HepG2 (cell line): ENCODE results near the gene DNAJC4. TPM values are rescaled to one million over a fixed set of nuclear protein-coding genes. Genes with fewer than 3 reads are reported as not detected.

ENCODE experiments used
- ATAC-seq: fragments of 200-7000 bp; cut with Tn5 transposase; 3 replicates; pipeline ENCODE4 v1.9.1; 2020; ENCODE audit warnings: mild to moderate bottlenecking, moderate library complexity
- BruUV-seq: library from RNA; stranded (reverse); fragments of 400-500 nt; replicated peaks from 2 replicates; lab custom pipeline; 2021; lab: Mats Ljungman, UMichigan
- CTCF ChIA-PET: fragments of 300-600 bp; formaldehyde crosslinking; extraction: SDS; loops from one replicate; lab custom pipeline; 2021; ENCODE audit warnings: low total read pairs, inconsistent platforms, low intra/inter-chr PET ratio; lab: Yijun Ruan, JAX
- POLR2A ChIA-PET: fragments of 350-600 bp; sonication (Branson Sonifier 250); formaldehyde crosslinking; loops from one replicate; lab custom pipeline; 2020; ENCODE audit warnings: antibody characterized with exemption, inconsistent platforms; lab: Yijun Ruan, JAX
- DNase-seq: peaks from one replicate; pipeline ENCODE4 v3.0.0-alpha.2; 2015; ENCODE audit warnings: low spot score
- FAIRE-seq: peaks from 3 replicates; lab custom pipeline; 2011; peaks lifted over from hg19 to GRCh38; lab: Jason Lieb, UNC
- H2AFZ ChIP-seq: one replicate; pipeline ENCODE4 v1.6.1; 2011; ENCODE audit warnings: low read length, inconsistent platforms
- H3K27ac ChIP-seq: fragments of 300-600 bp; 3 replicates; pipeline ENCODE4 v1.8.0; 2011; ENCODE audit warnings: mixed run types, mild to moderate bottlenecking, mixed read lengths, low read length, inconsistent platforms; ENCODE audit not compliant: insufficient read depth; ENCODE audit errors: extremely low read length
- H3K27me3 ChIP-seq, 2 experiments: fragments of 200-600 bp in 1 of 2; 2 replicates in 1 of 2; 3 replicates in 1 of 2; pipeline versions ENCODE4 v1.6.0 to v1.8.0; 2011; ENCODE audit warnings: low read length in 2 of 2, mild to moderate bottlenecking in 2 of 2, moderate library complexity in 2 of 2, inconsistent platforms in 1 of 2; ENCODE audit not compliant: insufficient read depth in 2 of 2, control insufficient read depth in 1 of 2
- H3K36me3 ChIP-seq, 2 experiments: fragments of 200-600 bp in 1 of 2; replicated peaks in 1 of 2; 2 replicates in 1 of 2; 3 replicates in 1 of 2; pipeline versions ENCODE4 v1.5.1 to v1.8.0; 2011; ENCODE audit warnings: low read length in 2 of 2, inconsistent platforms in 1 of 2; ENCODE audit not compliant: insufficient read depth in 2 of 2, control insufficient read depth in 1 of 2
- H3K4me1 ChIP-seq: 2 replicates; pipeline ENCODE4 v1.5.1; 2012; ENCODE audit warnings: low read length, inconsistent platforms; ENCODE audit not compliant: insufficient read depth
- H3K4me2 ChIP-seq: 2 replicates; pipeline ENCODE4 v1.6.0; 2011; ENCODE audit warnings: low read depth, low read length, inconsistent platforms
- H3K4me3 ChIP-seq, 3 experiments: fragments of 200-600 bp in 1 of 3; sonication (generic), shearing (Covaris generic) in 1 of 3; replicated peaks in 1 of 3; 2 replicates each; pipeline ENCODE4 v1.5.1; 2011 to 2016; ENCODE audit warnings: low read length in 3 of 3, inconsistent platforms in 2 of 3, low read depth in 2 of 3, mild to moderate bottlenecking in 2 of 3, control low read depth in 1 of 3, mixed read lengths in 1 of 3; ENCODE audit not compliant: insufficient read depth in 1 of 3
- H3K79me2 ChIP-seq: one replicate; pipeline ENCODE4 v1.6.1; 2011; ENCODE audit warnings: low read length, inconsistent platforms; ENCODE audit not compliant: insufficient read depth
- H3K9ac ChIP-seq: 2 replicates; pipeline ENCODE4 v1.6.0; 2011; ENCODE audit warnings: mild to moderate bottlenecking, low read depth, low read length, inconsistent platforms; ENCODE audit not compliant: insufficient read depth
- H3K9me3 ChIP-seq: 2 replicates; pipeline ENCODE4 v1.5.1; 2012; ENCODE audit warnings: mild to moderate bottlenecking, low read length
- H4K20me1 ChIP-seq: 2 replicates; pipeline ENCODE4 v1.6.0; 2011; ENCODE audit warnings: inconsistent platforms, mild to moderate bottlenecking, low read length, moderate library complexity; ENCODE audit not compliant: insufficient read depth
- AGO2 ChIP-seq: fragments of 200-400 bp; formaldehyde crosslinking; optimal IDR thresholded peaks from 2 replicates; pipeline ENCODE3; 2017; ENCODE audit warnings: mild to moderate bottlenecking, low read depth, low read length, moderate library complexity
- AHDC1 ChIP-seq: sonication (generic); formaldehyde crosslinking; IDR thresholded peaks from 2 replicates; pipeline ENCODE4 v1.5.1; 2020; ENCODE audit warnings: mild to moderate bottlenecking, missing genetic modification reagents, borderline replicate concordance
- HNRNPK ChIP-seq: fragments of 200-400 bp; formaldehyde crosslinking; IDR thresholded peaks from 2 replicates; pipeline ENCODE4 v1.6.1; 2018; ENCODE audit warnings: low read length, low read depth, moderate library complexity, mild to moderate bottlenecking; ENCODE audit not compliant: poor library complexity, severe bottlenecking
- KDM2A ChIP-seq: sonication (generic); formaldehyde crosslinking; IDR thresholded peaks from 2 replicates; pipeline ENCODE4 v1.4.0; 2020; ENCODE audit warnings: low read depth, missing genetic modification reagents, borderline replicate concordance
- KLF16 ChIP-seq, 2 experiments: sonication (generic) in 1 of 2; formaldehyde crosslinking in 1 of 2; IDR thresholded peaks; 2 replicates each; pipeline versions ENCODE4 v1.6.1 to v1.8.0; 2016 to 2023; ENCODE audit warnings: missing genetic modification reagents in 2 of 2, missing compliant biosample characterization in 1 of 2
- KMT2B ChIP-seq: IDR thresholded peaks from 2 replicates; pipeline ENCODE4 v1.6.1; 2016; ENCODE audit warnings: missing genetic modification reagents, missing compliant biosample characterization
- ZNF740 ChIP-seq: sonication (generic); formaldehyde crosslinking; IDR thresholded peaks from 2 replicates; pipeline ENCODE4 v1.4.0; 2020; ENCODE audit warnings: missing genetic modification reagents
- WGBS: methylation state at CpG from one replicate; pipeline ENCODE4 v1.1.6; 2017; ENCODE audit warnings: low lambda C conversion rate; 5-methylcytosine and 5-hydroxymethylcytosine counted together
- in situ Hi-C: cut with HindIII; loops from 2 replicates; pipeline ENCODE4 v1.10.0; 2017; ENCODE audit warnings: low pct_unique_long_range_greater_than_20kb; ENCODE audit not compliant: extremely low pct_ligation_motif_present
- intact Hi-C: fragments of 100-400 bp; cut with micrococcal nuclease; formaldehyde crosslinking; loops from one replicate; pipeline ENCODE4 v1.10.0; 2022; ENCODE audit not compliant: unreplicated experiment
- polyA plus RNA-seq, 8 experiments: library from polyadenylated mRNA; depleted of rRNA in 3 of 8; stranded (reverse) in 7 of 8; unstranded in 1 of 8; fragments of >200 nt; fragmentation: Illumina TruSeq in 4 of 8; extraction: Trizol in 4 of 8; gene quantifications; 2 replicates each; pipeline versions ENCODE4 v1.2.1 to v1.2.3, GENCODE V29; 2011 to 2016; ENCODE audit warnings: low read depth in 4 of 8, missing spikeins in 1 of 8, mixed read lengths in 1 of 8; ENCODE audit not compliant: insufficient read depth in 1 of 8
- total RNA-seq, 5 experiments: library from RNA; depleted of rRNA; stranded (reverse); fragments of >200 nt; fragmentation: Illumina TruSeq; extraction: Trizol; gene quantifications; 2 replicates each; pipeline ENCODE4 v1.2.3, GENCODE V29; 2016; ENCODE audit warnings: low read depth in 1 of 5
- TF ChIP-seq, protein P1 (sequence below): sonication (generic); formaldehyde crosslinking; IDR thresholded peaks from 2 replicates; pipeline ENCODE4 v1.4.0; 2020; ENCODE audit warnings: missing genetic modification reagents
- TF ChIP-seq, protein P2 (sequence below): sonication (generic); formaldehyde crosslinking; IDR thresholded peaks from 2 replicates; pipeline ENCODE4 v1.5.0; 2020; ENCODE audit warnings: mild to moderate bottlenecking, missing genetic modification reagents

The DNAJC4 gene
- total and polyA plus RNA-seq, 2 of the 13 experiments (the other 11 are each of a cell fraction or from before 2014, with no cell fraction given): 10.3 to 60.8 TPM

DNA sequence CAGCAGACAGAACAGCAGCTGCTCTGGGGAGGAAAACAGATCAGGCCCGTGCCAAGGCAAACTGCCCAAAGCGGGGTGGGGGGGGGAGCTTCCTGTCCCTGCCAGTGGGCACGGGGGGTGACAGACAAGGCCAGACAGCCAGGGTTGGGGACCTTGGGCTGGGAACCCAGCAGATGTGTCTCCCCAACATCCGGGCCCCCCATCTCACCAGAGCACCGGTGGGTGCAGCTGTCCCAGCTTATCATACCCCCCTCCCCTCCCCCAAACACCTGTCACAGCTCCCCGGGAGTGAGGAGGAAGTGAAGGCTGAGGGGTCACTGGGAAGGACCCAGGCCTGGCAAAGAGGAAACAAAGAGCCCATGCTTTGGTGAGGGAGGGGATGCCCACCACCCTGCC lies 15.1 kb downstream of the DNAJC4 start:
- intact Hi-C loops (loop anchor here (5.0 kb wide), 1 partner anchor 57 kb away; the partner anchor contains the start of gene CATSPERZ), in situ Hi-C loops (no loop called here)
- Histone ChIP-seq H3K27ac (peak overlapping the region; percentile 68), H3K4me3 (peak overlapping the region; percentile 76 to 95 (median 79)), H3K27me3 (no peaks in the 10 kb centered on the region; a peak in 1 of 5 replicates), H3K4me1 (peaks cover 59% of the 10 kb centered on the region), H3K36me3 (peaks cover 0 to 11% of the 10 kb centered on the region in 2 experiments; a peak in 2 of 5 replicates), H3K9me3 (no peaks in the 10 kb centered on the region), H3K4me2 (peak overlapping the region; percentile 82), H3K9ac (peak overlapping the region; percentile 79), H3K79me2 (peaks cover 26% of the 10 kb centered on the region), H4K20me1 (no peaks in the 10 kb centered on the region), H2AFZ (no peak overlapping the region)
- DNase-seq (no peak), FAIRE-seq (no peak), ATAC-seq (no peak)
- 58% methylated on average over 3 of the region's 6 CpGs for WGBS
- BruUV-seq: no TSS peak
- ChIA-PET CTCF (no interaction called here), POLR2A (interaction anchor here (1.0 to 8.3 kb wide), 5 partner anchors 8 to 58 kb away, joined by 3 to 113 read pairs (median 18); partner anchors contain the start of genes NUDT22, TRPT1 and VEGFB)
- TF ChIP-seq, protein P1, sequence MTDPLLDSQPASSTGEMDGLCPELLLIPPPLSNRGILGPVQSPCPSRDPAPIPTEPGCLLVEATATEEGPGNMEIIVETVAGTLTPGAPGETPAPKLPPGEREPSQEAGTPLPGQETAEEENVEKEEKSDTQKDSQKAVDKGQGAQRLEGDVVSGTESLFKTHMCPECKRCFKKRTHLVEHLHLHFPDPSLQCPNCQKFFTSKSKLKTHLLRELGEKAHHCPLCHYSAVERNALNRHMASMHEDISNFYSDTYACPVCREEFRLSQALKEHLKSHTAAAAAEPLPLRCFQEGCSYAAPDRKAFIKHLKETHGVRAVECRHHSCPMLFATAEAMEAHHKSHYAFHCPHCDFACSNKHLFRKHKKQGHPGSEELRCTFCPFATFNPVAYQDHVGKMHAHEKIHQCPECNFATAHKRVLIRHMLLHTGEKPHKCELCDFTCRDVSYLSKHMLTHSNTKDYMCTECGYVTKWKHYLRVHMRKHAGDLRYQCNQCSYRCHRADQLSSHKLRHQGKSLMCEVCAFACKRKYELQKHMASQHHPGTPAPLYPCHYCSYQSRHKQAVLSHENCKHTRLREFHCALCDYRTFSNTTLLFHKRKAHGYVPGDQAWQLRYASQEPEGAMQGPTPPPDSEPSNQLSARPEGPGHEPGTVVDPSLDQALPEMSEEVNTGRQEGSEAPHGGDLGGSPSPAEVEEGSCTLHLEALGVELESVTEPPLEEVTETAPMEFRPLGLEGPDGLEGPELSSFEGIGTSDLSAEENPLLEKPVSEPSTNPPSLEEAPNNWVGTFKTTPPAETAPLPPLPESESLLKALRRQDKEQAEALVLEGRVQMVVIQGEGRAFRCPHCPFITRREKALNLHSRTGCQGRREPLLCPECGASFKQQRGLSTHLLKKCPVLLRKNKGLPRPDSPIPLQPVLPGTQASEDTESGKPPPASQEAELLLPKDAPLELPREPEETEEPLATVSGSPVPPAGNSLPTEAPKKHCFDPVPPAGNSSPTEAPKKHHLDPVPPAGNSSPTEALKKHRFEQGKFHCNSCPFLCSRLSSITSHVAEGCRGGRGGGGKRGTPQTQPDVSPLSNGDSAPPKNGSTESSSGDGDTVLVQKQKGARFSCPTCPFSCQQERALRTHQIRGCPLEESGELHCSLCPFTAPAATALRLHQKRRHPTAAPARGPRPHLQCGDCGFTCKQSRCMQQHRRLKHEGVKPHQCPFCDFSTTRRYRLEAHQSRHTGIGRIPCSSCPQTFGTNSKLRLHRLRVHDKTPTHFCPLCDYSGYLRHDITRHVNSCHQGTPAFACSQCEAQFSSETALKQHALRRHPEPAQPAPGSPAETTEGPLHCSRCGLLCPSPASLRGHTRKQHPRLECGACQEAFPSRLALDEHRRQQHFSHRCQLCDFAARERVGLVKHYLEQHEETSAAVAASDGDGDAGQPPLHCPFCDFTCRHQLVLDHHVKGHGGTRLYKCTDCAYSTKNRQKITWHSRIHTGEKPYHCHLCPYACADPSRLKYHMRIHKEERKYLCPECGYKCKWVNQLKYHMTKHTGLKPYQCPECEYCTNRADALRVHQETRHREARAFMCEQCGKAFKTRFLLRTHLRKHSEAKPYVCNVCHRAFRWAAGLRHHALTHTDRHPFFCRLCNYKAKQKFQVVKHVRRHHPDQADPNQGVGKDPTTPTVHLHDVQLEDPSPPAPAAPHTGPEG: no peak
- TF ChIP-seq KDM2A (CRISPR knock-in tag): peak; percentile 4; the same call in 1 of the 2 replicates
- TF ChIP-seq, protein P2, sequence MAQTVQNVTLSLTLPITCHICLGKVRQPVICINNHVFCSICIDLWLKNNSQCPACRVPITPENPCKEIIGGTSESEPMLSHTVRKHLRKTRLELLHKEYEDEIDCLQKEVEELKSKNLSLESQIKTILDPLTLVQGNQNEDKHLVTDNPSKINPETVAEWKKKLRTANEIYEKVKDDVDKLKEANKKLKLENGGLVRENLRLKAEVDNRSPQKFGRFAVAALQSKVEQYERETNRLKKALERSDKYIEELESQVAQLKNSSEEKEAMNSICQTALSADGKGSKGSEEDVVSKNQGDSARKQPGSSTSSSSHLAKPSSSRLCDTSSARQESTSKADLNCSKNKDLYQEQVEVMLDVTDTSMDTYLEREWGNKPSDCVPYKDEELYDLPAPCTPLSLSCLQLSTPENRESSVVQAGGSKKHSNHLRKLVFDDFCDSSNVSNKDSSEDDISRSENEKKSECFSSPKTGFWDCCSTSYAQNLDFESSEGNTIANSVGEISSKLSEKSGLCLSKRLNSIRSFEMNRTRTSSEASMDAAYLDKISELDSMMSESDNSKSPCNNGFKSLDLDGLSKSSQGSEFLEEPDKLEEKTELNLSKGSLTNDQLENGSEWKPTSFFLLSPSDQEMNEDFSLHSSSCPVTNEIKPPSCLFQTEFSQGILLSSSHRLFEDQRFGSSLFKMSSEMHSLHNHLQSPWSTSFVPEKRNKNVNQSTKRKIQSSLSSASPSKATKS: no peak
- TF ChIP-seq HNRNPK: peak; percentile 30
- peak; percentile 49; the same call in 1 of the 2 replicates for TF ChIP-seq ZNF740 (CRISPR knock-in tag)
- TF ChIP-seq AGO2: peak; percentile 63
- no peak for TF ChIP-seq KMT2B (CRISPR knock-in tag)
- TF ChIP-seq AHDC1 (CRISPR knock-in tag): 0 out of 2 replicates have a peak, but pooled peaks have one; percentile 18
- no peak for TF ChIP-seq KLF16 (CRISPR knock-in tag; IDR thresholded peaks at IDR 0.05)
